HCT116 (cell line): Measurements from ENCODE around the gene RIMBP2. TPM values are rescaled to one million over a fixed set of nuclear protein-coding genes. Genes with fewer than 3 reads are reported as not detected.

Source experiments
- ATAC-seq: fragments of 200-7000 bp; cut with Tn5 transposase; 2 replicates; pipeline ENCODE4 v1.9.1; 2020; ENCODE audit warnings: mild to moderate bottlenecking, moderate library complexity
- BruUV-seq: library from RNA; stranded (reverse); fragments of 400-500 nt; replicated peaks from 2 replicates; lab custom pipeline; 2021; lab: Mats Ljungman, UMichigan
- CTCF ChIA-PET: fragments of 300-600 bp; sonication (Branson Sonifier 250); formaldehyde crosslinking; loops from one replicate; lab custom pipeline; 2021; ENCODE audit warnings: antibody characterized with exemption; lab: Charles Lee
- POLR2A ChIA-PET: fragments of 300-600, 350-600 bp; sonication (Branson Sonifier 250); formaldehyde crosslinking; loops from one replicate; lab custom pipeline; 2021; ENCODE audit warnings: antibody characterized with exemption; lab: Charles Lee
- RAD21 ChIA-PET, 2 experiments: fragments of 300-600 bp; sonication (Branson Sonifier 250); formaldehyde crosslinking; loops; one replicate each; lab custom pipeline; 2023; ENCODE audit warnings: low total read pairs in 2 of 2; ENCODE audit not compliant: uncharacterized antibody in 2 of 2, unreplicated experiment in 2 of 2, low non-redundant PET in 1 of 2; lab: Charles Lee
- DNase-seq: peaks from one replicate; pipeline ENCODE4 v3.0.0-alpha.2; 2010; ENCODE audit warnings: low read depth, low spot score
- H2AFZ ChIP-seq: fragments of 200-600 bp; shearing (Covaris generic), sonication (generic); 2 replicates; pipeline ENCODE4 v1.6.1; 2017; ENCODE audit warnings: low read depth, mixed run types, mixed read lengths, antibody characterized with exemption, low read length; ENCODE audit not compliant: poor library complexity, severe bottlenecking
- H3K27ac ChIP-seq: 2 replicates; pipeline ENCODE4 v1.5.1; 2012; ENCODE audit warnings: low read depth, low read length
- H3K27me3 ChIP-seq: fragments of 200-600 bp; sonication (generic); 2 replicates; pipeline ENCODE4 v1.6.1; 2016; ENCODE audit warnings: mixed run types, low read length, mixed read lengths; ENCODE audit not compliant: insufficient read depth
- H3K36me3 ChIP-seq, 2 experiments: fragments of 200-500 bp in 1 of 2; fragments of 200-600 bp in 1 of 2; sonication (Bioruptor generic) in 1 of 2; sonication (generic) in 1 of 2; 2 replicates each; pipeline versions ENCODE4 v1.5.1 to v1.6.1; 2014 to 2016; ENCODE audit warnings: low read length in 2 of 2, inconsistent platforms in 1 of 2, mixed read lengths in 1 of 2, mixed run types in 1 of 2; ENCODE audit not compliant: insufficient read depth in 2 of 2, control insufficient read depth in 1 of 2
- H3K4me1 ChIP-seq, 2 experiments: fragments of 200-600 bp in 1 of 2; sonication (generic) in 1 of 2; 2 replicates each; pipeline versions ENCODE4 v1.5.1 to v1.6.1; 2012 to 2017; ENCODE audit warnings: low read length in 2 of 2, inconsistent platforms in 1 of 2, mild to moderate bottlenecking in 1 of 2, mixed read lengths in 1 of 2, mixed run types in 1 of 2, moderate library complexity in 1 of 2; ENCODE audit not compliant: insufficient read depth in 2 of 2, control insufficient read depth in 1 of 2
- H3K4me2 ChIP-seq: fragments of 200-600 bp; sonication (generic); 2 replicates; pipeline ENCODE4 v1.6.1; 2017; ENCODE audit warnings: mixed run types, low read length, mixed read lengths
- H3K4me3 ChIP-seq, 2 experiments: fragments of 200-600 bp in 1 of 2; sonication (generic) in 1 of 2; replicated peaks in 1 of 2; 2 replicates each; pipeline ENCODE4 v1.5.1; 2011 to 2016; ENCODE audit warnings: low read length in 2 of 2, control low read depth in 1 of 2, low read depth in 1 of 2, mild to moderate bottlenecking in 1 of 2, mixed read lengths in 1 of 2, mixed run types in 1 of 2
- H3K79me2 ChIP-seq: fragments of 200-600 bp; sonication (generic); 2 replicates; pipeline ENCODE4 v1.6.1; 2017; ENCODE audit warnings: mild to moderate bottlenecking, mixed run types, low read length, moderate library complexity, mixed read lengths; ENCODE audit not compliant: insufficient read depth
- H3K9ac ChIP-seq: fragments of 200-600 bp; sonication (generic); 2 replicates; pipeline ENCODE4 v1.6.1; 2016; ENCODE audit warnings: low read length, mixed read lengths
- H3K9me2 ChIP-seq: fragments of 200-600 bp; sonication (generic), shearing (Covaris generic); 2 replicates; pipeline ENCODE4 v1.6.1; 2017; ENCODE audit warnings: mixed run types, mild to moderate bottlenecking, moderate library complexity; ENCODE audit not compliant: insufficient read depth
- H3K9me3 ChIP-seq, 2 experiments: fragments of 200-500 bp in 1 of 2; fragments of 200-600 bp in 1 of 2; sonication (Bioruptor generic) in 1 of 2; sonication (generic) in 1 of 2; 2 replicates each; pipeline ENCODE4 v1.6.1; 2014 to 2017; ENCODE audit warnings: low read length in 2 of 2, mixed read lengths in 2 of 2, inconsistent platforms in 1 of 2, low read depth in 1 of 2, mild to moderate bottlenecking in 1 of 2, mixed run types in 1 of 2, moderate library complexity in 1 of 2; ENCODE audit not compliant: control insufficient read depth in 1 of 2, insufficient read depth in 1 of 2
- H4K20me1 ChIP-seq: fragments of 200-600 bp; sonication (generic), shearing (Covaris generic); 2 replicates; pipeline ENCODE4 v1.6.1; 2017; ENCODE audit warnings: mixed run types, mild to moderate bottlenecking, moderate library complexity; ENCODE audit not compliant: insufficient read depth
- ATF3 ChIP-seq: IDR thresholded peaks from 2 replicates; pipeline ENCODE4 v1.6.1; 2012
- CBX3 ChIP-seq: IDR thresholded peaks from 2 replicates; pipeline ENCODE4 v1.6.1; 2012; ENCODE audit warnings: low read depth
- CEBPB ChIP-seq: IDR thresholded peaks from 2 replicates; pipeline ENCODE4 v1.6.1; 2012; ENCODE audit warnings: low read depth
- CTCF ChIP-seq, 3 experiments: fragments of 200-600 bp in 1 of 3; sonication (generic) in 1 of 3; IDR thresholded peaks in 2 of 3; conservative IDR thresholded peaks in 1 of 3; 2 replicates each; pipeline ENCODE4 v1.5.1; 2012 to 2017; ENCODE audit warnings: low read depth in 2 of 3, low read length in 2 of 3, antibody characterized with exemption in 1 of 3, borderline replicate concordance in 1 of 3, control low read depth in 1 of 3, mild to moderate bottlenecking in 1 of 3, mixed read lengths in 1 of 3, mixed run types in 1 of 3, moderate library complexity in 1 of 3; ENCODE audit not compliant: insufficient read depth in 1 of 3
- EZH2 ChIP-seq: fragments of 200-600 bp; sonication (generic); IDR thresholded peaks from 2 replicates; pipeline ENCODE4 v1.6.1; 2017; ENCODE audit warnings: antibody characterized with exemption, mixed run types
- EZH2phosphoT487 ChIP-seq: fragments of 200-600 bp; IDR thresholded peaks from 2 replicates; pipeline ENCODE4 v1.6.1; 2018; ENCODE audit warnings: antibody characterized with exemption, borderline replicate concordance
- FOSL1 ChIP-seq: IDR thresholded peaks from 2 replicates; pipeline ENCODE4 v1.6.1; 2012; ENCODE audit warnings: low read depth
- JUND ChIP-seq: IDR thresholded peaks from 2 replicates; pipeline ENCODE4 v1.6.1; 2012
- POLR2A ChIP-seq: IDR thresholded peaks from 2 replicates; pipeline ENCODE4 v1.7.0; 2011; ENCODE audit warnings: borderline replicate concordance; ENCODE audit not compliant: insufficient read depth, insufficient read length; ENCODE audit errors: extremely low read depth
- POLR2AphosphoS5 ChIP-seq: IDR thresholded peaks from 2 replicates; pipeline ENCODE4 v1.6.1; 2011; ENCODE audit warnings: mild to moderate bottlenecking, low read depth, low read length, moderate library complexity
- RAD21 ChIP-seq: IDR thresholded peaks from 2 replicates; pipeline ENCODE4 v1.6.1; 2012; ENCODE audit warnings: low read depth, mild to moderate bottlenecking
- REST ChIP-seq: IDR thresholded peaks from 2 replicates; pipeline ENCODE4 v1.6.1; 2012; ENCODE audit warnings: low read depth
- SIN3A ChIP-seq: IDR thresholded peaks from 2 replicates; pipeline ENCODE4 v1.6.1; 2012; ENCODE audit warnings: low read depth
- SP1 ChIP-seq: IDR thresholded peaks from 2 replicates; pipeline ENCODE4 v1.6.1; 2012; ENCODE audit warnings: low read depth
- SRF ChIP-seq: IDR thresholded peaks from 2 replicates; pipeline ENCODE4 v1.6.1; 2012; ENCODE audit warnings: low read depth
- TCF7L2 ChIP-seq: IDR thresholded peaks from 2 replicates; pipeline ENCODE4 v1.7.0; 2011; ENCODE audit warnings: borderline replicate concordance, inconsistent platforms; ENCODE audit not compliant: insufficient read depth, insufficient read length; ENCODE audit errors: extremely low read depth
- ZFX ChIP-seq: fragments of 450-650 bp; IDR thresholded peaks from 2 replicates; pipeline ENCODE4 v1.6.1; 2017
- ZNF274 ChIP-seq: fragments of 200-500 bp; sonication (Bioruptor generic); IDR thresholded peaks from 2 replicates; pipeline ENCODE4 v1.6.1; 2014; ENCODE audit warnings: mild to moderate bottlenecking, low read depth, low read length, inconsistent platforms
- intact Hi-C: fragments of 100-400 bp; cut with micrococcal nuclease; formaldehyde crosslinking; loops from 2 replicates; pipeline ENCODE4 v1.10.0; 2022
- total RNA-seq: library from RNA; stranded (reverse); gene quantifications from one replicate; pipeline ENCODE4 v1.2.1, GENCODE V29; 2021; ENCODE audit not compliant: unreplicated experiment

The RIMBP2 gene
- total RNA-seq, 1 experiment from 2014 or later, result not detected

DNA sequence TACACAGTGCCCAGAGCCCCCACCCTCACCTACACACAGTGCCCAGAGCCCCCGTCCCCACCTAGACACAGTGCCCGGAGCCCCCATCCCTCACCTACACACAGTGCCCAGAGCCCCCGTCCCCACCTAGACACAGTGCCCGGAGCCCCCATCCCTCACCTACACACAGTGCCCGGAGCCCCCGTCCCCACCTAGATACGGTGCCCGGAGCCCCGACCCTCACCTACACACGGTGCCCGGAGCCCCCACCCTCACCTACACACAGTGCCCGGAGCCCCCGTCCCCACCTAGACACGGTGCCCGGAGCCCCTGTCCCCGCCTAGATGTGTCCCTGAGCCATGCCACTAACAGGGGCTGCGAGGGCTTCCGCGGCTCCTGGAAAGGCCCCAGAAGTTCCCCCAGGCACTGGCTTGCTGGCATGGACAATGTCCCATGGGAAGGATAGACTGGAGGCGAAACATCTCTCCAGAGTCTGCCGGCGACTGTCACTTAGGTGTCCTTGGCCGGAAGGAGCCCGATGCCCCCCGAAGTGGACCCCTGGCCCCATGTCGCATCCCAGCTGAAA, 232.4 kb downstream of the RIMBP2 start:
- CTCF ChIA-PET, result no interaction called here
- Histone ChIP-seq H3K27me3 (no peaks in the 10 kb centered on the region), H3K27ac (no peak overlapping the region), H3K4me1 (no peaks in the 10 kb centered on the region), H3K4me3 (no peak overlapping the region), H2AFZ (no peak overlapping the region), H3K79me2 (no peaks in the 10 kb centered on the region), H3K9ac (no peak overlapping the region), H3K9me3 (no peaks in the 10 kb centered on the region), H3K36me3 (no peaks in the 10 kb centered on the region), H3K4me2 (no peak overlapping the region), H4K20me1 (no peaks in the 10 kb centered on the region), H3K9me2 (no peaks in the 10 kb centered on the region)
- no TSS peak for BruUV-seq
- no peak for TF ChIP-seq REST
- TF ChIP-seq SRF, result no peak
- TF ChIP-seq POLR2A, result no peak
- no peak for TF ChIP-seq CEBPB
- no peak for TF ChIP-seq POLR2AphosphoS5
- no peak for TF ChIP-seq EZH2phosphoT487
- TF ChIP-seq ZFX, result no peak
- no peak for DNase-seq
- ATAC-seq, result no peak
- POLR2A ChIA-PET, result no interaction called here
- intact Hi-C loops, result no loop called here
- RAD21 ChIA-PET, result no interaction called here

- ATAC-seq (no peak), DNase-seq (no peak)
- Histone ChIP-seq H3K9me3 (no peaks in the 10 kb centered on the region), H2AFZ (no peak overlapping the region), H3K4me2 (no peak overlapping the region), H3K27me3 (no peaks in the 10 kb centered on the region), H3K27ac (no peak overlapping the region), H3K4me3 (no peak overlapping the region), H3K79me2 (no peaks in the 10 kb centered on the region), H3K9ac (no peak overlapping the region), H3K4me1 (no peaks in the 10 kb centered on the region), H3K36me3 (no peaks in the 10 kb centered on the region), H3K9me2 (no peaks in the 10 kb centered on the region), H4K20me1 (no peaks in the 10 kb centered on the region)
- BruUV-seq, result no TSS peak
- ChIA-PET POLR2A (no interaction called here), RAD21 (no interaction called here), CTCF (no interaction called here)
- intact Hi-C loops, result no loop called here
- TF ChIP-seq TCF7L2 (no peak), ZNF274 (no peak), EZH2 (no peak), CTCF (IDR thresholded peaks at IDR 0.05 in 2 of 3, conservative IDR thresholded peaks at IDR 0.05 in 1 of 3; ENCODE audit: borderline replicate concordance in 1 of 3, insufficient read depth in 1 of 3, low read depth in 2 of 3, low read length in 2 of 3) (no peak), CEBPB (no peak), ZFX (no peak), ATF3 (no peak), CBX3 (no peak), SRF (no peak), FOSL1 (no peak), EZH2phosphoT487 (no peak), SIN3A (no peak), RAD21 (no peak), SP1 (no peak), JUND (no peak)
Measured at GRCh38 chr12:130482448-130482847, 233.7 kb downstream of the RIMBP2 start.
